ENCODE results near the gene XPC. TPM values are rescaled to one million over a fixed set of nuclear protein-coding genes. Genes with fewer than 3 reads are reported as not detected.

XPC gene
- total RNA-seq, 4 donors from 2014 or later, result 14.4 to 47.9 (median 30.0) TPM

DNA sequence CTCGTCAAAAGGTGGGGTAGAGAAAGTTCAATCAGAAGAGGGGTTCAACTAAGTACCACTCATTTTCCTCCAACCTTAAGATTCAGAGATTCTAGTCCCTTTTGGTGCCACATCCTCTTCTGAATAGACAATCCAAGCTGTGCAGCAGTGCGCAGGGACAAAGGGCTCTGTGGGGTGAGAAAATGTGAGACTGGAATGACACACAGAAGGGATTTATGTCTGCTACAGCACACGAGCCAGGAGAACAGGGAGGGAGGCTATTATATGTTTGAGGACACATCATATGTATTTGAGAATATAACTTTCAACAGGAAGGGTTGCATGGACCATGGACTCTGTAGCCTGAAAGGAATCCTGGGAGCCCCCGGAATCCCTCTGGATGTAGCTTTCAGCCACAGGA lies 33.2 kb upstream of the XPC start:
- no peaks in the 10 kb centered on the region for H3K27me3 ChIP-seq
- no peak for DNase-seq
- TF ChIP-seq, protein P1, sequence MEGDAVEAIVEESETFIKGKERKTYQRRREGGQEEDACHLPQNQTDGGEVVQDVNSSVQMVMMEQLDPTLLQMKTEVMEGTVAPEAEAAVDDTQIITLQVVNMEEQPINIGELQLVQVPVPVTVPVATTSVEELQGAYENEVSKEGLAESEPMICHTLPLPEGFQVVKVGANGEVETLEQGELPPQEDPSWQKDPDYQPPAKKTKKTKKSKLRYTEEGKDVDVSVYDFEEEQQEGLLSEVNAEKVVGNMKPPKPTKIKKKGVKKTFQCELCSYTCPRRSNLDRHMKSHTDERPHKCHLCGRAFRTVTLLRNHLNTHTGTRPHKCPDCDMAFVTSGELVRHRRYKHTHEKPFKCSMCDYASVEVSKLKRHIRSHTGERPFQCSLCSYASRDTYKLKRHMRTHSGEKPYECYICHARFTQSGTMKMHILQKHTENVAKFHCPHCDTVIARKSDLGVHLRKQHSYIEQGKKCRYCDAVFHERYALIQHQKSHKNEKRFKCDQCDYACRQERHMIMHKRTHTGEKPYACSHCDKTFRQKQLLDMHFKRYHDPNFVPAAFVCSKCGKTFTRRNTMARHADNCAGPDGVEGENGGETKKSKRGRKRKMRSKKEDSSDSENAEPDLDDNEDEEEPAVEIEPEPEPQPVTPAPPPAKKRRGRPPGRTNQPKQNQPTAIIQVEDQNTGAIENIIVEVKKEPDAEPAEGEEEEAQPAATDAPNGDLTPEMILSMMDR (IDR thresholded peaks at IDR 0.05), result no peak
- no peak for TF ChIP-seq POLR2A (IDR thresholded peaks at IDR 0.05)
- H3K4me1 ChIP-seq, result peaks cover 0 to 13% (median 10%) of the 10 kb centered on the region in 3 donors
- WGBS, 2 donors, result 58 to 84% methylated on average over 4 of the region's 4 CpGs
- intact Hi-C loops (cut with DNase I), result no loop called here
- H3K9me3 ChIP-seq, result no peaks in the 10 kb centered on the region
- no peak overlapping the region for H3K4me3 ChIP-seq
- H3K36me3 ChIP-seq, result no peaks in the 10 kb centered on the region
- H3K27ac ChIP-seq, result no peak overlapping the region

DNA sequence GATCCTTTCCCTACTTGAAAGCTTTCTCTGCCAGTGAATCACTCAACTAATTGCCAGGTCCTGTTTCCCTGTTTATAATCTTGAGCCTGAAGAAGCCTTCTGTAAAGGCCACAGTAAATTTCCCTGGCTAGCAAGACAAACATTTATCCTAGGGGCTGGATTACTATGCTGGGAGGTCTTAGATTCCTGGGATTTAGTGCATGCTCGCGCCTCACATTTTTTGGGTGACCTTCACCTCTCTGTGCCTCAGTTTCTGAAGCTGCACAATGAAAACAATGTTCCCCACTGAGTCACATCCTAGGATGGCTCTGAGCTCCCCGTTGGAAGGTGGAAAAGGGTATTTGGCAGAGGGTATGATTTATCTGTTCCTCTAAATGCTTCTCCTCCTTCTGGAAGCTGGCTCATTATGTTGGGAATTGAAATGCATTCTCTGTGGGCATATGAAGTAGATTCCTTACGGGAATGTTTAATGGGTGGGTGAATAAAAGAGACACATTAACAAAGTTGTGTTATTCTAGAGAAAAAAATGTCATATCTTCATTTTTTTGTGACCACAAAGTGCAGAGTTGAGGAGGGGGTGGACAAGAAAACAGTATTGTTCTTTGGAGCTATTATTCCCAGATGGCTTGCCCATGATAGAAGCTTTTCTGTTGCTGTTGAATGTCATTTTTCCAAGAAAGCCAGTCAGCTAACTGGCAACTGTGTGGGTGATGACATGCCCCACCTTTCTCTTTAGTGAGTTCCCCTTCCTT lies 32.6 kb upstream of the XPC start:
- Histone ChIP-seq H3K9me3 (no peaks in the 10 kb centered on the region), H3K27ac (no peak overlapping the region), H3K4me3 (no peak overlapping the region), H3K4me1 (peaks cover 0 to 13% (median 10%) of the 10 kb centered on the region in 3 donors), H3K27me3 (no peaks in the 10 kb centered on the region), H3K36me3 (no peaks in the 10 kb centered on the region)
- no peak for DNase-seq
- TF ChIP-seq, protein P1 (IDR thresholded peaks at IDR 0.05), result no peak
- TF ChIP-seq POLR2A (IDR thresholded peaks at IDR 0.05), result no peak
- 57 to 61% methylated on average over 4 of the region's 4 CpGs for WGBS, 2 donors
- intact Hi-C loops (cut with DNase I), result no loop called here

GRCh38 chr3:14210290-14210688 lies 31.9 kb upstream of the XPC start:
- peaks cover 0 to 13% (median 10%) of the 10 kb centered on the region in 3 donors for H3K4me1 ChIP-seq
- intact Hi-C loops (cut with DNase I), result no loop called here
- peak overlapping the region in 1 of 4 donors; percentile 29 for H3K27ac ChIP-seq
- H3K27me3 ChIP-seq, result no peaks in the 10 kb centered on the region
- no peaks in the 10 kb centered on the region for H3K36me3 ChIP-seq
- H3K4me3 ChIP-seq, result no peak overlapping the region
- TF ChIP-seq, protein P1 (IDR thresholded peaks at IDR 0.05), result no peak
- TF ChIP-seq POLR2A (IDR thresholded peaks at IDR 0.05), result no peak
- WGBS, 2 donors, result 75 to 92% methylated on average over 3 of the region's 3 CpGs
- DNase-seq, result no peak
- no peaks in the 10 kb centered on the region for H3K9me3 ChIP-seq

DNA sequence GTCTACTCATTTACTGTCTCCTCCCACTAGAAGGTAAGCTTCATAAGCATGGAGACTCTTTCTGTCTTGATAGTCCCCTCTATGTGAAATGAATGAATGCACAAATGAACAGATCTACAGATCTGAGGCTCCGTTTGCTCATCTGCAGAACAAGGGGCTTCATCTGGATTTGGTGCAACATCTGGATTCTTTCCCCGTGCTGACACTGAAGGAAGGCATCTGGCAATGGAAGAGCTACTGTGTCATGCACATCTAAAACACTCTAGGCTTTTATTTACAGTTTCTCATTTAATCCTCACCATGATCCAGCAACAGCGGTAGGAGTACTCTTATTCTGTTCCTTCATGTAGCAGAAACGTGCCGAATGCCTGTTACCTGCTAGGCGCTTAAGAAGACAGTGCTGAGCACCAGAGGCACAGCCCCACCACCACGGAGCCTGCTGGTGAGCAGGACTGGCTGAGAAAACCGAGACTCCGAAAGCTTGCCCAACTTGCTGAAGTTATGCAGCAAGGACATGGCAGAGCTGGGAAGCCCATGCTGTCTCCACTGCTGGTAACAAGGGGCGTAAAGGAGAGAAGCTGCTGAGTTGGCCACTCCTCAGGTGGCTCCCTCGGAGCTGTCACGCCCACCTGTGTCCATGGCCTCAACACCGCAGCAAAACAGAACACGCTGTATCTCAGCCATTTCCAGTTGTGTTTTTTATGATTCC lies 31.3 kb upstream of the XPC start:
- Histone ChIP-seq H3K27ac (peak overlapping the region in 1 of 4 donors; percentile 29), H3K4me1 (peaks cover 0 to 18% (median 10%) of the 10 kb centered on the region in 3 donors), H3K36me3 (no peaks in the 10 kb centered on the region), H3K27me3 (no peaks in the 10 kb centered on the region), H3K4me3 (no peak overlapping the region), H3K9me3 (no peaks in the 10 kb centered on the region)
- DNase-seq, result no peak
- 75 to 78% methylated on average over 12 to 14 of the region's 14 CpGs for WGBS, 2 donors
- no peak for TF ChIP-seq POLR2A (IDR thresholded peaks at IDR 0.05)
- TF ChIP-seq, protein P1 (IDR thresholded peaks at IDR 0.05), result no peak
- intact Hi-C loops (cut with DNase I), result loop anchor here (10.0 kb wide), 1 partner anchor 45 kb away; no protein-coding TSS in a partner anchor

DNA sequence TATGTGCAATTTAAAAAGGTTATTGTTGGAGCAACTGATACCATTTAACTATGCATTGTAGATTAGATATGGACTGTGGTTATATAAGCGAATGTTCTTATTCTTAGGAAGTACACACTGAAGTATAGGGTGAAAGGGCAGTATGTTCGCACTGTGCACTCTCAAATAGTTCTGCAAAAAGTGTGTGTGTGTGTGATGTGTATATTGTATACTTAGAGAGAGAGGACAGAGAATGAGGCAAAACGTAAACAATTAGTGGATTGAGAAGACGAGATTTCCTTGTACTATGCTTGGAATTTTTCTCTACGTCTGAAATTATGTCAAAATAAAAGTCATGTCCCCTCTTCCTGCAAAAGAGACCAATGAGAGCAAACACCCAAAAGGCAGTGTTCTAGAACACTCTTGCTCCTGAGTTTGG lies 30.6 kb upstream of the XPC start:
- Histone ChIP-seq H3K4me3 (no peak overlapping the region), H3K27me3 (no peaks in the 10 kb centered on the region), H3K9me3 (no peaks in the 10 kb centered on the region), H3K4me1 (peaks cover under 1 to 24% (median 15%) of the 10 kb centered on the region in 3 donors), H3K27ac (no peak overlapping the region), H3K36me3 (no peaks in the 10 kb centered on the region)
- no peak for DNase-seq
- intact Hi-C loops (cut with DNase I), result loop anchor here (10.0 kb wide), 1 partner anchor 46 kb away; no protein-coding TSS in a partner anchor
- TF ChIP-seq POLR2A (IDR thresholded peaks at IDR 0.05), result no peak
- TF ChIP-seq, protein P1 (IDR thresholded peaks at IDR 0.05), result no peak
- 54 to 71% methylated on average over 5 of the region's 5 CpGs for WGBS, 2 donors
